ENCODE measurements around the gene MGAT4D.

DNA sequence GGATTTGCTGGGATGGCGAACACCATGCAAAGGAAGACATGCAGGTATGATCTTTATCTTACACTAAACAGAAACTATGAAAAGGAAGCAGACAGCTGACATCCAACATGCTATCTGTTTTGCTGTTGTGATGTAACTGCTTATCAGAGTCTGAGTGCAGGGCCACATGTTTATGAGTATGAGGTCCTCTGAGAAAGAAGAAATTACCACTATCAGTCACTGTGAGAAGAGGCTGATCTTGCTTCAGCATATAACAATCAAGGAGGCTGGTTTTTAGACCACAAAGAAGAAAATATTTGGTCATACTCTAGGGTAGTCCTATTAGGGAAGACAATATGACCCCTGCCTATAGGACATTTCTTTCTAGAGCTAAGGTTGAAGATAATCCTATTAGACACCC, 89.1 kb downstream of the MGAT4D start:
- TF ChIP-seq CTCF (IDR thresholded peaks at IDR 0.05; ENCODE audit: insufficient read depth, low read length) (no peak), GABPA (IDR thresholded peaks at IDR 0.05; ENCODE audit: low read depth) (no peak)
- TF ChIP-seq, protein P1, sequence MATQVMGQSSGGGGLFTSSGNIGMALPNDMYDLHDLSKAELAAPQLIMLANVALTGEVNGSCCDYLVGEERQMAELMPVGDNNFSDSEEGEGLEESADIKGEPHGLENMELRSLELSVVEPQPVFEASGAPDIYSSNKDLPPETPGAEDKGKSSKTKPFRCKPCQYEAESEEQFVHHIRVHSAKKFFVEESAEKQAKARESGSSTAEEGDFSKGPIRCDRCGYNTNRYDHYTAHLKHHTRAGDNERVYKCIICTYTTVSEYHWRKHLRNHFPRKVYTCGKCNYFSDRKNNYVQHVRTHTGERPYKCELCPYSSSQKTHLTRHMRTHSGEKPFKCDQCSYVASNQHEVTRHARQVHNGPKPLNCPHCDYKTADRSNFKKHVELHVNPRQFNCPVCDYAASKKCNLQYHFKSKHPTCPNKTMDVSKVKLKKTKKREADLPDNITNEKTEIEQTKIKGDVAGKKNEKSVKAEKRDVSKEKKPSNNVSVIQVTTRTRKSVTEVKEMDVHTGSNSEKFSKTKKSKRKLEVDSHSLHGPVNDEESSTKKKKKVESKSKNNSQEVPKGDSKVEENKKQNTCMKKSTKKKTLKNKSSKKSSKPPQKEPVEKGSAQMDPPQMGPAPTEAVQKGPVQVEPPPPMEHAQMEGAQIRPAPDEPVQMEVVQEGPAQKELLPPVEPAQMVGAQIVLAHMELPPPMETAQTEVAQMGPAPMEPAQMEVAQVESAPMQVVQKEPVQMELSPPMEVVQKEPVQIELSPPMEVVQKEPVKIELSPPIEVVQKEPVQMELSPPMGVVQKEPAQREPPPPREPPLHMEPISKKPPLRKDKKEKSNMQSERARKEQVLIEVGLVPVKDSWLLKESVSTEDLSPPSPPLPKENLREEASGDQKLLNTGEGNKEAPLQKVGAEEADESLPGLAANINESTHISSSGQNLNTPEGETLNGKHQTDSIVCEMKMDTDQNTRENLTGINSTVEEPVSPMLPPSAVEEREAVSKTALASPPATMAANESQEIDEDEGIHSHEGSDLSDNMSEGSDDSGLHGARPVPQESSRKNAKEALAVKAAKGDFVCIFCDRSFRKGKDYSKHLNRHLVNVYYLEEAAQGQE (IDR thresholded peaks at IDR 0.05; ENCODE audit: insufficient replicate concordance, low read depth): no peak
